Dendritic cell treated with granulocyte-macrophage colony-stimulating factor and Interleukin-4, amounts not matched to agents 40 ng/mL and 50 ng/mL, for 4 days (primary cell): ENCODE measurements around the gene ADH7.

Experiments used
- H3K27ac Mint-ChIP-seq: one replicate; pipeline ENCODE4 v1.8.0; 2022; ENCODE audit warnings: mild to moderate bottlenecking, mixed read lengths
- H3K27me3 Mint-ChIP-seq: one replicate; pipeline ENCODE4 v1.8.0; 2022; ENCODE audit warnings: mild to moderate bottlenecking, mixed read lengths
- H3K36me3 Mint-ChIP-seq: one replicate; pipeline ENCODE4 v1.8.0; 2022; ENCODE audit warnings: low read depth, mixed read lengths
- H3K4me1 Mint-ChIP-seq: one replicate; pipeline ENCODE4 v1.8.0; 2022; ENCODE audit warnings: low read depth, mixed read lengths
- H3K4me3 Mint-ChIP-seq: one replicate; pipeline ENCODE4 v1.8.0; 2022; ENCODE audit warnings: mild to moderate bottlenecking, moderate library complexity, mixed read lengths
- H3K9me3 Mint-ChIP-seq: one replicate; pipeline ENCODE4 v1.8.0; 2022; ENCODE audit warnings: mixed read lengths
- intact Hi-C: fragments of 100-400 bp; cut with micrococcal nuclease; formaldehyde crosslinking; loops from one replicate; pipeline ENCODE4 v1.15.0; 2022

Gene ADH7

DNA sequence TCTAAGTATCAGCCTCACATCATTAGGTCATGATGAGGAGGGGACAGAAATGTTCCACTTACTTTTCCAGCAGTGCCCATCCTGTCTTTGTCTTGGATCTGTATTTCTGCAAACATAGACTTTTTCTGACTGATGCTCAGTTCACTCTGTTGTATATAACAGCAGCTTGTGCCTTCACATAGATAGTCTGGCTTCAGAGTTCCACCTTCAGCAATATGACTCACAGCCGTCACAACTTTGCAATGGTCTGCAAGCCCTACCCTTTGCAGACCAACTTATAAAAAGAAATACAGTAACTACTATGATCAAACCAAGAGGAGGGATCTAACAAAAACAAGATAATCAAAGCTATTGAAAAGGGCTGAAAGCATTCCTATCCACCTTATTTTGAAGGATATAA lies at the start of gene ADH7:
Gene ADH7 (minus strand): TSS at position 189 of the 400 bp plus-strand sequence. CDS start 109 bp downstream, at position 80.
- no peaks in the 10 kb centered on the region for H3K4me1 Mint-ChIP-seq
- H3K36me3 Mint-ChIP-seq, result no peaks in the 10 kb centered on the region
- H3K27me3 Mint-ChIP-seq, result no peaks in the 10 kb centered on the region
- no peak within 1 kb of the TSS for H3K4me3 Mint-ChIP-seq
- H3K27ac Mint-ChIP-seq, result no peak within 1 kb of the TSS
- intact Hi-C loops, result no loop called here
- H3K9me3 Mint-ChIP-seq, result no peaks in the 10 kb centered on the region

DNA sequence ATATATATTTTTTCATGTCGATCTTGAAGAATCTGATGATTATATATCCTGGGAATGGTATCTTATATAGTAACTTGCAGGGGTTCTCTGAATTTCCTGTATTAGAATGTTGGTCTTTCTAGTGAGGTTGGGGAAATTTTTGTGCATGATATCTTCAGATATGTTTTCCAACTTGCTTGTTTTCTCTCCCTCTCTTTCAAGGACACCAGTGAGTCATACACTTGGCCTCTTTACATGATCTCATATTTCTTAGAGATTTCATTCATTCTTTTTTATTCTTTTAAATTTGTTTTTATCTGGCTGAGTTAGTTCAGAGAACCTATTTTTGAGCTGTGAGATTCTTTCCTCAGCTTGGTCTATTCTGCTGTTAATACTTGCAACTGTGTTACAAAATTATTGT lies 48.5 kb upstream of the ADH7 start:
- Mint-ChIP-seq H3K9me3 (peaks cover 48% of the 10 kb centered on the region), H3K27me3 (no peaks in the 10 kb centered on the region), H3K4me1 (no peaks in the 10 kb centered on the region), H3K36me3 (no peaks in the 10 kb centered on the region), H3K27ac (no peak overlapping the region), H3K4me3 (no peak overlapping the region)
- intact Hi-C loops, result no loop called here

GRCh38 chr4:99473131-99473530 lies 38.0 kb upstream of the ADH7 start:
- Mint-ChIP-seq H3K4me3 (no peak overlapping the region), H3K27me3 (peaks cover 3% of the 10 kb centered on the region), H3K4me1 (no peaks in the 10 kb centered on the region), H3K36me3 (no peaks in the 10 kb centered on the region), H3K27ac (no peak overlapping the region), H3K9me3 (no peaks in the 10 kb centered on the region)
- intact Hi-C loops, result no loop called here

DNA sequence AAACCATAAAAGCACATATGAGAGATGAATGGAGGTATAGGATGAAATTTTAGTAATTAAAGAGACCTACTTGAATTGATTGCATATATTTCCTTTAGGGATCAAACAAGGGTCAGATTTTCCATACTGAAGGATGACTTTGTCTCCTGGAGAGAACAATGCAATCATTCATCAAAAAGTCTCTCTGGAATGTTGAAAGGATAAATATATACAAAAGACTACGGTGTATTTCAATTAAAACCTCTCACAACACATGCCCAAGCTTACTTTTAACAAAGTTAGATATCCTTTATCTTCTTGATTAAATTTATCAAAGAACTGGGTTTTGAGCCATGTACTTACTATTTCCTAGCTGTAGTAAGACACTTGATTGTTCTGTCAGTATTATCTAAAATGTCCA lies 36.8 kb upstream of the ADH7 start:
- Mint-ChIP-seq H3K4me1 (no peaks in the 10 kb centered on the region), H3K36me3 (no peaks in the 10 kb centered on the region), H3K4me3 (no peak overlapping the region), H3K27ac (no peak overlapping the region), H3K27me3 (peaks cover 3% of the 10 kb centered on the region), H3K9me3 (no peaks in the 10 kb centered on the region)
- intact Hi-C loops, result no loop called here

DNA sequence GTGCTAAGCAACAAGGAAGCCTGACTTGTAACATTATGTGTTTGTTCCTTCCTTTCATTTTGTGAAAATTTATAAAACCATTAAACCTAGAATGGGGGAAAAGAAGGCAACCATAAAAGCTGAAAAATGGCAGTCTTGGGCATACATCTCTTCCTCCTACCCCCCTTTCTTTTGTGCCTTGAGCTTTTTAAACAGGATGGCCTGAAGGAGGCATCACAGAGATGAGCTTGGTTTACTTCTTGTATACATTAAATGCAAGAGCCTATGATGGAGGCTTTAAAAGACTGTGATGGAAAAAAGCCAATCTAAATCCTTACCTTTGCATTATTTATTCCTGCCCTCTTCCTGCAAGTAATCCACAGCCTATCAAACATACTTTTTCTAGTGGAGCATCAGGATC lies 36.2 kb upstream of the ADH7 start:
- intact Hi-C loops, result no loop called here
- Mint-ChIP-seq H3K4me3 (no peak overlapping the region), H3K36me3 (no peaks in the 10 kb centered on the region), H3K27ac (no peak overlapping the region), H3K27me3 (peaks cover 3% of the 10 kb centered on the region), H3K4me1 (no peaks in the 10 kb centered on the region), H3K9me3 (no peaks in the 10 kb centered on the region)

DNA sequence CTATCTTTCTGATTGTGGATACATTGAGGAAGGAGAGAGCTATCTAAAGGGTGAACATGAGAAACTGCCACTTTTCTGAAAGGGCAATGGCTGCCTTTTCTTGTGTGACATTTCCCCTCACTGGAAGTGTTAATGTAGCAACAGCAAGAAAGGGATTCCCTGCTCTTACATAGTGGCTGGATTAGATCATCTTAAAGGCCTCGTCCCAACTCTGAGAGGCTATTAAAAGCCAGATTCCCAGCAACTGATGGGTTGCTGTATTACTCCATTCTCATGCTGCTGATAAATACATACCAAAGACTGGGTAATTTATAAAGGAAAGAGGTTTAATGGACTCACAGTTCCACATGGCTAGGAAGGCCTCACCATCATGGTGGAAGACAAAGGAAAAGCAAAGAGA lies 33.7 kb upstream of the ADH7 start:
- Mint-ChIP-seq H3K4me1 (peaks cover 5% of the 10 kb centered on the region), H3K4me3 (no peak overlapping the region), H3K9me3 (no peaks in the 10 kb centered on the region), H3K36me3 (no peaks in the 10 kb centered on the region), H3K27ac (no peak overlapping the region), H3K27me3 (peaks cover 5% of the 10 kb centered on the region)
- intact Hi-C loops, result no loop called here

GRCh38 chr4:99467887-99468286 lies 32.7 kb upstream of the ADH7 start:
- Mint-ChIP-seq H3K36me3 (no peaks in the 10 kb centered on the region), H3K4me1 (peaks cover 9% of the 10 kb centered on the region), H3K27ac (no peak overlapping the region), H3K9me3 (no peaks in the 10 kb centered on the region), H3K4me3 (no peak overlapping the region), H3K27me3 (peaks cover 5% of the 10 kb centered on the region)
- intact Hi-C loops, result no loop called here

- Mint-ChIP-seq H3K27ac (no peak overlapping the region), H3K4me1 (peaks cover 9% of the 10 kb centered on the region), H3K4me3 (no peak overlapping the region), H3K9me3 (no peaks in the 10 kb centered on the region), H3K36me3 (no peaks in the 10 kb centered on the region), H3K27me3 (peaks cover 5% of the 10 kb centered on the region)
- intact Hi-C loops, result loop anchor here (2.0 kb wide), 1 partner anchor 345 kb away; no protein-coding TSS in a partner anchor
These were observed 28.4 kb upstream of the ADH7 start for GRCh38 chr4:99463566-99463965.

GRCh38 chr4:99462875-99463464 lies 27.8 kb upstream of the ADH7 start:
- Mint-ChIP-seq H3K9me3 (no peaks in the 10 kb centered on the region), H3K27ac (no peak overlapping the region), H3K4me3 (no peak overlapping the region), H3K4me1 (peaks cover 9% of the 10 kb centered on the region), H3K27me3 (peaks cover 5% of the 10 kb centered on the region), H3K36me3 (no peaks in the 10 kb centered on the region)
- intact Hi-C loops, result loop anchor here (2.0 kb wide), 1 partner anchor 344 kb away; no protein-coding TSS in a partner anchor

DNA sequence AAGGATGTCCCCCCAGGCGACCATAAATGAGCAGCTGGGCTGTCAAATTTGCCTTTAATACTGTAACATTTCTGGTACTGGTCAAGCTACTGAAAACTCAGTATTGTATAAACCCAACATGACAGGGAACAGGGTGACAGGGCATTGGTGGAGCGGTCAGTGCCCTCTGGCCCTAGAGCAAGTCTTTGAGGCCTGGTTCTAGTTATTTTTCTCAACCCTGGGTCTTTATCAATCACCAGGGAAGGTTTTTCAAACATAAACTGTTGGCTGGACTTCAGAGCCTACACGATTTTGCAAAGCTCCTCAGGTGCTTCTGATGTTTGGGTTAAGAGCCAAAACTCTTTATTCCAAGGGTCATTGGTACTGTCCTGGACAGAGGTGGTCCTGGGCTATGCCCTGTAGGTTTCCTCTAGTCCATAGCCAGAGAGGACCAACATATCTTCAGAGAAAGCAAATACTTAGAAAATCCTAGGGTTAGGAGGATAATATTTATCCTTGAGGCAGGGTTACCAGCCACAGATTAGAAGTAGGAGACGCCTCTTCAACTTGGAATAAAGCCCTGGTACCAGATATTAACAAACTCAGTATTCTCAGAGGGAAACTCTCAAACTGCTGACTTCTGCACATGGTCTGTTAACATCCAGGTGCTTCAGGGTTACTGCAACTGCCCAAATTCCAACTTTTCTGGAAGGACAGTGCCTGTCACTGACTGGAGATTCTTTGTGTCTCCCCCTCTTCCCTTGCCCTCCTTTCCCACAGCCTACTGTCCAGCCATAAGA lies 26.7 kb upstream of the ADH7 start:
- Mint-ChIP-seq H3K4me1 (peaks cover 9% of the 10 kb centered on the region), H3K27me3 (peaks cover 5% of the 10 kb centered on the region), H3K9me3 (no peaks in the 10 kb centered on the region), H3K36me3 (no peaks in the 10 kb centered on the region), H3K27ac (no peak overlapping the region), H3K4me3 (no peak overlapping the region)
- intact Hi-C loops, result loop anchor here (2.0 kb wide), 1 partner anchor 343 kb away; no protein-coding TSS in a partner anchor

GRCh38 chr4:99459546-99460042 lies 24.5 kb upstream of the ADH7 start:
- Mint-ChIP-seq H3K4me3 (no peak overlapping the region), H3K4me1 (peaks cover 9% of the 10 kb centered on the region), H3K27me3 (peaks cover 1% of the 10 kb centered on the region), H3K9me3 (no peaks in the 10 kb centered on the region), H3K27ac (no peak overlapping the region), H3K36me3 (no peaks in the 10 kb centered on the region)
- intact Hi-C loops, result no loop called here

GRCh38 chr4:99458911-99459447 lies 23.8 kb upstream of the ADH7 start:
- H3K27ac Mint-ChIP-seq, result no peak overlapping the region
- peaks cover 5% of the 10 kb centered on the region for H3K4me1 Mint-ChIP-seq
- no peaks in the 10 kb centered on the region for H3K36me3 Mint-ChIP-seq
- intact Hi-C loops, result no loop called here
- no peaks in the 10 kb centered on the region for H3K27me3 Mint-ChIP-seq
- H3K4me3 Mint-ChIP-seq, result no peak overlapping the region
- no peaks in the 10 kb centered on the region for H3K9me3 Mint-ChIP-seq

- H3K36me3 Mint-ChIP-seq, result no peaks in the 10 kb centered on the region
- no peak overlapping the region for H3K4me3 Mint-ChIP-seq
- H3K9me3 Mint-ChIP-seq, result peaks cover 12% of the 10 kb centered on the region
- intact Hi-C loops, result no loop called here
- H3K27me3 Mint-ChIP-seq, result no peaks in the 10 kb centered on the region
- no peaks in the 10 kb centered on the region for H3K4me1 Mint-ChIP-seq
- H3K27ac Mint-ChIP-seq, result no peak overlapping the region
These were observed 22.5 kb upstream of the ADH7 start for GRCh38 chr4:99457676-99458075.

- H3K4me3 Mint-ChIP-seq, result no peak overlapping the region
- H3K4me1 Mint-ChIP-seq, result no peaks in the 10 kb centered on the region
- H3K27me3 Mint-ChIP-seq, result no peaks in the 10 kb centered on the region
- peaks cover 16% of the 10 kb centered on the region for H3K9me3 Mint-ChIP-seq
- intact Hi-C loops, result no loop called here
- H3K27ac Mint-ChIP-seq, result no peak overlapping the region
- H3K36me3 Mint-ChIP-seq, result no peaks in the 10 kb centered on the region
These were observed 22.1 kb upstream of the ADH7 start for GRCh38 chr4:99457270-99457669.
